Fibroblast of pulmonary artery (primary cell): ENCODE measurements around the gene ZNF423.

Source experiments
- DNase-seq: peaks from one replicate; pipeline ENCODE4 v3.0.0-alpha.2; 2010; ENCODE audit warnings: low read depth
- H3K4me3 ChIP-seq: replicated peaks from 2 replicates; pipeline ENCODE4 v1.5.1; 2011; ENCODE audit warnings: low read depth, mild to moderate bottlenecking, control low read depth, low read length, moderate library complexity
- CTCF ChIP-seq: IDR thresholded peaks from 2 replicates; pipeline ENCODE4 v1.5.1; 2011; ENCODE audit warnings: mild to moderate bottlenecking, control low read depth, low read length, inconsistent platforms; ENCODE audit errors: missing control alignments

Gene ZNF423

GRCh38 chr16:49504023-49504364 lies 351.9 kb downstream of the ZNF423 start:
- no peak for TF ChIP-seq CTCF
- no peak for DNase-seq

GRCh38 chr16:49503256-49504022 lies 352.5 kb downstream of the ZNF423 start:
- no peak overlapping the region for H3K4me3 ChIP-seq
- TF ChIP-seq CTCF, result no peak
- no peak for DNase-seq

More at GRCh38 chr16:49504023-49504364, 351.9 kb downstream of the ZNF423 start:
- H3K4me3 ChIP-seq, result no peak overlapping the region

- no peak for TF ChIP-seq CTCF
- H3K4me3 ChIP-seq, result no peak overlapping the region
- DNase-seq, result no peak
Measured at GRCh38 chr16:49502136-49502881, 353.6 kb downstream of the ZNF423 start.

- no peak overlapping the region for H3K4me3 ChIP-seq
- TF ChIP-seq CTCF, result no peak
- DNase-seq, result no peak
Measured at GRCh38 chr16:49499869-49500610, 355.9 kb downstream of the ZNF423 start.

GRCh38 chr16:49499414-49499785 lies 356.5 kb downstream of the ZNF423 start:
- DNase-seq, result no peak
- no peak for TF ChIP-seq CTCF
- no peak overlapping the region for H3K4me3 ChIP-seq

GRCh38 chr16:49498666-49499413 lies 357.1 kb downstream of the ZNF423 start:
- TF ChIP-seq CTCF, result no peak
- no peak for DNase-seq
- H3K4me3 ChIP-seq, result no peak overlapping the region
